NCI-H524 (cell line): Measurements from ENCODE around the gene GRK2.
A peak's percentile ranks its signal among the peaks of the same experiment; 100 is the strongest.

ENCODE experiments used
- DNase-seq, 2 experiments: peaks; one replicate each; lab custom pipeline; 2025; lab: John Stamatoyannopoulos, UW

The GRK2 gene

DNA sequence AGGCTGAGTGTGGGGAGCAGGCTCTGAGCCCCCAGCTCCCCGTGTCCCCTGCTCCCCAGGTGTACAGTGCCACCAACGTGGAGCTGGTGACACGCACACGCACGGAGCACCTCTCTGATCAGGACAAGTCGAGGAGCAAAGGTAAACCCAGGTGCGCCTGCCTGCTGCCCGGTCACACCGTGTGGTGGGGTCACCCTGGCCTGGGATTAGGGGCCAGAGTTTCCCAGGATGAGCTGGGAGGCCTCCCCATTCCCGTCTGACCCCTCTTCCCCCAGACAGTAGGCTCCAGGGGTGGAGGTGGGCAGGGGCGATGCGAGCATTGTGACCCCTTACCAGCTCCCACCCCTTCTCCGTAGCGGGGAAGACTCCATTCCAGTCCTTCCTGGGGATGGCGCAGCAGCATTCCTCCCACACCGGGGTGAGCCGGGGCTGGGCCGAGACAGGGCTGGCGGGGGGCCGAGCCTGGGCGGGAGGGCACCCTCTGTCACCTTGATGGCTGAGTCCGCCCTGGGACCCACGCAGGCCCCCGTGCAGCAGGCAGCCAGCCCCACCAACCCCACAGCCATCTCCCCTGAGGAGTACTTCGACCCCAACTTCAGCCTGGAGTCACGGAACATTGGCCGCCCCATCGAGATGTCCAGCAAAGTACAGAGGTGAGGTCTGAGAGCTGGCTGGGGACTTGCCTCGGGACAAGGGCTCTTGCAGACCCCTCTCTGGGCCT lies 33.4 kb downstream of the GRK2 start:
- DNase-seq: no peak

GRCh38 chr11:67300256-67300755 lies 34.0 kb downstream of the GRK2 start:
- DNase-seq: no peak

- DNase-seq: no peak
Measured at GRCh38 chr11:67300756-67301312, 34.6 kb downstream of the GRK2 start.

DNA sequence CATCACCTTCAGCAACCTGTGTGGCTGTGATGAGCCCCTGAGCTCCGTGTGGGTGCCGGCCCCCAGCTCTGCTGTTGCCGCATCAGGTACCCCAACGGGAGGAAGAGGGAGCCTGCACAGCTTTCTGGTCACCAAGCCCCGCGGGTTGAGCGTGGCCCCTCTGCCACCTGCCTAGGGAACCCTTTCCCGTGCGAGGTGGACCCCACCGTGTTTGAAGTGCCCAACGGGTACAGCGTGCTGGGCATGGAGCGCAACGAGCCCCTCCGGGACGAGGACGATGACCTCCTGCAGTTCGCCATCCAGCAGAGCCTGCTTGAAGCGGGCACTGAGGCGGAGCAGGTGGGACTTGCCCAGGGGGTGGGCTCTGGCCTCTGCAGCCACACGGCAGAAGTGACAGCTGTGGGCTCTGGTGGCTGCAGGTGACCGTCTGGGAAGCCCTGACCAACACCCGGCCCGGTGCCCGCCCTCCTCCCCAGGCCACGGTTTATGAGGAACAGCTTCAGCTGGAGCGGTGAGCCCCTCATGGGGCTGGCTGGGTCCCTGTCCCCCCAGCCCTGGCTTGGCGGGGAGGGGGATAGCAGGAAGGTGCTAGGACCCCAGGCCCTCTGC lies 35.1 kb downstream of the GRK2 start:
- no peak for DNase-seq

GRCh38 chr11:67301951-67302516 lies 35.8 kb downstream of the GRK2 start:
- DNase-seq: peak in 1 of 2 experiments; percentile 60

DNA sequence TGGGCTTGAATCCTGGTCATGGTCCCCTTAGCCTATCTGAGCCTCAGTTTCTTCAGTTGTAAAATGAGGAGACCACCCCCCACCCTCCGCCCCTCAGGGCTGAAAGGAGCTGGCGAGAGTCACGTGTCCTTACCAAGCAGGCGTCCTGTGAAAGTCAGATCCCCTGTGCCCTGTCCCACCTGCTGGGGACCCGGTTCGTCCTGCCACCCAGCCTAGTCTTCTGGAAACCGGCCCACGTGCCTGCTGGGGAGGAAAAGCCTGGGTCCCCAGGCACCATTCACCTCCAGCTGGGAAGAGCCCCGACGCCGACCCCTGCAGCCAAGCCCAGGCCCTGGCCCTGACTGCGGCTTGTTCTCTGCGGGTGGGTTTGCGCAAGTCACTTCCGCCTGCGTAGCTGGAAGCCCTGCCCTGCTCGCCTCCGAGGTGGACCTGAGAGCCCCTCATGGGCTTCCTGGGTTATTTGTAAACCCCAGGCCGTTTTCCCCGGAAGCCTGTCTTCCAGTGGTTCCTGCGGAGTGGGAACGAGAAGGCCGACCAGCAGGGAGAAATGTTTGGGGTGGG lies 36.4 kb downstream of the GRK2 start:
- DNase-seq: no peak

DNA sequence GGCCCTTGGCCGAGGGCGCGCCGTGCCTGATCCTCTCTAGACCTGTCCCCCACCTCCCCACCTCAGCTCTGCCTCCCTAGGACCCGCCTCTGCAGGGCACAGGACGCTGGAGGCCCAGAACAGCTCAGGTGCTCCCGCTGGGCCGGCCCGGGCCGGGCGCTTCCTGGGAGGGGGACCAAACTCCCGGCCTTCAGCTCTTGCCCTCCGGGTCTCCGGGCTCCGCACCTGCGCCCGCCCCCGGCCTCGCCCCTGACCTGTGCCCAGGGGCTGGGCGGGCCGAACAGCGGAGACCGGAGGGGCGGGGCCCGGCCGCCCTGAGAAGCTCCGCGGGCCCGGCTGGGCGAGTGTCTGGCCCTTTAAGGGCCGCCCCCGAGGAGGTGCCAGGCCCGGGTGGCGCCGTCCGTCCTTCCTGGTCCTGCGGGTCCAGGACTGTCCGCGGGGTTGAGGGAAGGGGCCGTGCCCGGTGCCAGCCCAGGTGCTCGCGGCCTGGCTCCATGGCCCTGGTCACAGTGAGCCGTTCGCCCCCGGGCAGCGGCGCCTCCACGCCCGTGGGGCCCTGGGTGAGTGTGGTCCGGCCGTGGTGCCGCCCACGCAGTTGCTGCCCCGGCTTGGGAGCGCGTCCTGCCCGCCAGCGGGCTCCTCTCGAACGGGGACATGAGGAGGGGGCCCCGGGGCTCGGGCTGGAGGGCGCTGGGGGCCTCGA lies 37.0 kb downstream of the GRK2 start, which contains the start of gene SSH3:
SSH3 (plus strand) TSS at position 399 of the 703 bp plus-strand sequence; CDS start at position 495, 96 bp downstream.
- peak in 1 of 2 experiments; percentile 33 for DNase-seq

GRCh38 chr11:67303835-67304411 lies 37.6 kb downstream of the GRK2 start:
- DNase-seq: no peak

DNA sequence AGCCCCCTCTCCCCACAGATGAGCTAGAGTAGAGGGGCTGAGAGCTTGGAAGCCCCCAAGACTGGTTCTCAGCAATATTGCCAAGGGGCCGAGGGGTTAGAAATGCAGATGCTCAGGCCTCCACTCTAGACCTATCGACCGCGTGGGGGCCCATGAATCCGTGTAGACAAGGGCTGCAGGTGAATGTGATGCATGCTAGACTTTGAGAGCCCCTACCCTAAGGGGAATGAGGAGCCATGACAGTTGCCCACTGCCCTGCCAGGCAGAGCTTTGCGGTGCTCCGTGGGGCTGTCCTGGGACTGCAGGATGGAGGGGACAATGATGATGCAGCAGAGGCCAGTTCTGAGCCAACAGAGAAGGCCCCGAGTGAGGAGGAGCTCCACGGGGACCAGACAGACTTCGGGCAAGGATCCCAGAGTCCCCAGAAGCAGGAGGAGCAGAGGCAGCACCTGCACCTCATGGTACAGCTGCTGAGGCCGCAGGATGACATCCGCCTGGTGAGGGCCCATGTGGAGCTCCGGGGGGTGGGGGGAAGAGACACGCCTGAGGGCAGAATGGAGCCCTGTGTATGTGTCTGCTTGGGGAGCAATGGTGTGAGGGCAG lies 38.3 kb downstream of the GRK2 start:
- no peak for DNase-seq

- DNase-seq: no peak
Measured at GRCh38 chr11:67306769-67307544, 40.7 kb downstream of the GRK2 start.

DNA sequence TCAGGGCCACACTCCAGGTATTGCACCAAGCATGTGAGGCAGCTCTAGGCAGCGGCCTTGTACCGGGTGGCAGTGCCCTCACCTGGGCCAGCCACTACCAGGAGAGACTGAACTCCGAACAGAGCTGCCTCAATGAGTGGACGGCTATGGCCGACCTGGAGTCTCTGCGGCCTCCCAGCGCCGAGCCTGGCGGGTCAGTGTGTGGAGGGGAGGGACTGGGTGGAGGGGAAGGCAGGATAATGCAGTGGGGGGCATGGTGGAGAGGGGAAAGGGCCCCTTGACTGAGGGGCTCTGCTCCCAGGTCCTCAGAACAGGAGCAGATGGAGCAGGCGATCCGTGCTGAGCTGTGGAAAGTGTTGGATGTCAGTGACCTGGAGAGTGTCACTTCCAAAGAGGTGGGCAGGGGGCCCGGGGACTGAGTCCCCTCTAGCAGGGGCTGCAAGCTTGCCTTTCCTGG lies 41.3 kb downstream of the GRK2 start:
- DNase-seq: no peak

DNA sequence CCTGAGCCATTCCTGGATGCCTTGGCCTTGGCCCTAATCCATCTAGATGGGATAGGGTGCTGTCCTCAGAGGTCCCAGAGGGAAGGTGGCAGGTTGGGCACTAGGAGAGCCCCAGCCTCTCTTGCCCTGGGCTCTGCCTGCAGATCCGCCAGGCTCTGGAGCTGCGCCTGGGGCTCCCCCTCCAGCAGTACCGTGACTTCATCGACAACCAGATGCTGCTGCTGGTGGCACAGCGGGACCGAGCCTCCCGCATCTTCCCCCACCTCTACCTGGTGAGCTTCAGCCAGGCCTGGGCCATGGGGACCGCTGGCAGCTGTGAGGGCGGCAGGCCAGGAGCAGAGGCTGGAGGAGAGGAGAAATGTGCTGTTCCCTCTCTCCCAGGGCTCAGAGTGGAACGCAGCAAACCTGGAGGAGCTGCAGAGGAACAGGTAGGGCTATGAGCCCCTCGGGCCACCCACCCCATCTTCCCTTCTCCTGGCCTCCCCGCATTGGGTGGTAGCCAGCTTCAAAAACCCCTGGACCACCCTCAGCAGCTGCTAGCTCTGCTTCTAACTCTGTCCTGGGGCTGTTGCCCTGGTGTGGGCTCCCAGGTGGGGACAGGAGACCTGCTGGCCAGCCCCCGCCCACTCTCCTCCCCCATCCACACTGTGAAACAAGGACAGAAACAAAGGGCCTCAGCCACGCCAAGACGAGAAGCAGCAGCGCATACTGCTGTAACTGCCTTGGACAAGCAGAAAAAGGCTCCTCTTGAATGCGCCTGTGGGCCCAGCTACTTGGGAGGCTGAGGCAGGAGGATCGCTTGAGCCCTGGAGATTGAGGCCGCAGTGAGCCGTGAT lies 42.0 kb downstream of the GRK2 start:
- DNase-seq: no peak

DNA sequence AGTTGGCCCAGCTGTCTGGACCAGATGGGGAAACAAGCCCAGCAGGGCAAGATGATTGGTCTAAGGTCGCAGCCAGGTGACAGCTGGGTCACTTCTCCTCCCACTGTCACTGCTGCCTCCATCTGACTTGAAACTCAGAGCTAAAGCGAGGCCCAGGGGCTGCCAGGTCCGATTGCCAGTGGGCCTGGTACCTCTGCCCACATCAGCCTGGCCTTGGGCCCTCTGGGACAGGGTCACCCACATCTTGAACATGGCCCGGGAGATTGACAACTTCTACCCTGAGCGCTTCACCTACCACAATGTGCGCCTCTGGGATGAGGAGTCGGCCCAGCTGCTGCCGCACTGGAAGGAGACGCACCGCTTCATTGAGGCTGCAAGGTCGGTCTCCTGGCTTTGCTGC lies 42.9 kb downstream of the GRK2 start:
- peak in 1 of 2 experiments; percentile 71 for DNase-seq

GRCh38 chr11:67309661-67310061 lies 43.4 kb downstream of the GRK2 start:
- DNase-seq: no peak

GRCh38 chr11:67310246-67311050 lies 44.2 kb downstream of the GRK2 start:
- no peak for DNase-seq

- DNase-seq: no peak
Measured at GRCh38 chr11:67311051-67311555, 44.8 kb downstream of the GRK2 start.

DNA sequence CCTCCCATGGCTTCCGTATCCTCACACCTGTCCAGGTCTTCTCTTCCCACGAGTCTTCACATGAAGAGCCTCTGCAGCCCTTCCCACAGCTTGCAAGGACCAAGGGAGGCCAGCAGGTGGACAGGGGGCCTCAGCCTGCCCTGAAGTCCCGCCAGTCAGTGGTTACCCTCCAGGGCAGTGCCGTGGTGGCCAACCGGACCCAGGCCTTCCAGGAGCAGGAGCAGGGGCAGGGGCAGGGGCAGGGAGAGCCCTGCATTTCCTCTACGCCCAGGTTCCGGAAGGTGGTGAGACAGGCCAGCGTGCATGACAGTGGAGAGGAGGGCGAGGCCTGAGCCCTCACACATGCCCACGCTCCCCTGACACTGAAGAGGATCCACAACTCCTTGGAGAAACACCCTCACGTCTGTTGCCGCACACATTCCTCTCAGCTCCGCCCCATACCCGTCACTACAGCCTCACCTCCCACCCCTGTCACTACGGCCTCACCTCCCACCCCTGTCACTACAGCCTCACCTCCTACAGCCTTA lies 45.3 kb downstream of the GRK2 start:
- DNase-seq: no peak
